Right cardiac atrium (tissue), 5 donors: ENCODE data around the gene PHLDA1. TPM values are rescaled to one million over a fixed set of nuclear protein-coding genes. Genes with fewer than 3 reads are reported as not detected.
A peak's percentile ranks its signal among the peaks of the same experiment; 100 is the strongest.

Experiments used
- ATAC-seq, 2 donors: fragments of 200-7000 bp; cut with Tn5 transposase; one replicate each; pipeline versions ENCODE4 v1.8.0 to v1.9.1; 2020; ENCODE audit warnings: moderate library complexity in 2 of 2, mild to moderate bottlenecking in 1 of 2
- DNase-seq, 3 donors: peaks; one replicate each; pipeline ENCODE4 v3.0.0-alpha.2; 2020
- H3K27ac ChIP-seq: one replicate; pipeline ENCODE4 v1.5.1; 2013; ENCODE audit warnings: mild to moderate bottlenecking, low read length, control low read depth, moderate library complexity
- H3K27me3 ChIP-seq: one replicate; pipeline ENCODE4 v1.6.1; 2013; ENCODE audit not compliant: control insufficient read depth, insufficient read depth
- H3K4me1 ChIP-seq: one replicate; pipeline ENCODE4 v1.6.1; 2013; ENCODE audit warnings: low read length; ENCODE audit not compliant: control insufficient read depth, insufficient read depth
- H3K4me3 ChIP-seq: one replicate; pipeline ENCODE4 v1.5.1; 2013; ENCODE audit warnings: low read length, control low read depth
- H3K9me3 ChIP-seq: one replicate; pipeline ENCODE4 v1.6.1; 2013; ENCODE audit warnings: low read length; ENCODE audit not compliant: control insufficient read depth
- WGBS: extraction: QIAGEN DNeasy Blood & Tissue Kit; methylation state at CpG from one replicate; pipeline ENCODE4 v1.1.7; 2013; 5-methylcytosine and 5-hydroxymethylcytosine counted together
- intact Hi-C, 4 donors: fragments of 100-400 bp; cut with DNase I; formaldehyde crosslinking; loops; one replicate each; pipeline versions ENCODE4 v1.11.0 to v1.14.0; 2022 to 2023
- polyA plus RNA-seq: library from polyadenylated mRNA; stranded (reverse); fragments of 200-250 nt; gene quantifications from one replicate; pipeline ENCODE4 v1.2.3, GENCODE V29; 2013
- total RNA-seq, 4 donors: library from RNA; stranded (reverse); fragmentation: NEBNext Ultra II Directional; extraction: Animal tissue kit (Norgen Biotek cat#: 25700); gene quantifications; one replicate each; pipeline ENCODE4 v1.2.1, GENCODE V29; 2021
- donor health status: healthy with polysubstance abuse.
- donor health status: DM: no; HTN: yes; CAD: no.
- donor health status: DM: no; HTN: no; CAD: no.
- donor health status: DM: no; HTN: yes; CAD: no; lungs with severe emphysema.
- donor health status: DM: yes; HTN: yes; CAD: no.

PHLDA1 gene
- total and polyA plus RNA-seq, 5 donors, result 2.0 to 5.9 (median 3.9) TPM

- Histone ChIP-seq H3K4me3 (no peak overlapping the region), H3K27ac (peak overlapping the region; percentile 67), H3K9me3 (no peaks in the 10 kb centered on the region), H3K27me3 (no peaks in the 10 kb centered on the region), H3K4me1 (peaks cover 5% of the 10 kb centered on the region)
- 48% methylated on average over 5 of the region's 5 CpGs for WGBS
- DNase-seq (peak in 1 of 3 donors; percentile 31), ATAC-seq (peak; percentile 51 to 69)
- intact Hi-C loops, result no loop called here
Observed at GRCh38 chr12:75982979-75983660, 48.5 kb downstream of the PHLDA1 start.

- H3K27ac ChIP-seq, result peak overlapping the region; percentile 68
- peaks cover 5% of the 10 kb centered on the region for H3K4me1 ChIP-seq
- H3K4me3 ChIP-seq, result no peak overlapping the region
- WGBS, result 61% methylated on average over 8 of the region's 8 CpGs
- DNase-seq (no peak), ATAC-seq (no peak)
- no peaks in the 10 kb centered on the region for H3K9me3 ChIP-seq
- intact Hi-C loops, result no loop called here
- H3K27me3 ChIP-seq, result no peaks in the 10 kb centered on the region
Observed at GRCh38 chr12:75982169-75982564, 49.4 kb downstream of the PHLDA1 start.

DNA sequence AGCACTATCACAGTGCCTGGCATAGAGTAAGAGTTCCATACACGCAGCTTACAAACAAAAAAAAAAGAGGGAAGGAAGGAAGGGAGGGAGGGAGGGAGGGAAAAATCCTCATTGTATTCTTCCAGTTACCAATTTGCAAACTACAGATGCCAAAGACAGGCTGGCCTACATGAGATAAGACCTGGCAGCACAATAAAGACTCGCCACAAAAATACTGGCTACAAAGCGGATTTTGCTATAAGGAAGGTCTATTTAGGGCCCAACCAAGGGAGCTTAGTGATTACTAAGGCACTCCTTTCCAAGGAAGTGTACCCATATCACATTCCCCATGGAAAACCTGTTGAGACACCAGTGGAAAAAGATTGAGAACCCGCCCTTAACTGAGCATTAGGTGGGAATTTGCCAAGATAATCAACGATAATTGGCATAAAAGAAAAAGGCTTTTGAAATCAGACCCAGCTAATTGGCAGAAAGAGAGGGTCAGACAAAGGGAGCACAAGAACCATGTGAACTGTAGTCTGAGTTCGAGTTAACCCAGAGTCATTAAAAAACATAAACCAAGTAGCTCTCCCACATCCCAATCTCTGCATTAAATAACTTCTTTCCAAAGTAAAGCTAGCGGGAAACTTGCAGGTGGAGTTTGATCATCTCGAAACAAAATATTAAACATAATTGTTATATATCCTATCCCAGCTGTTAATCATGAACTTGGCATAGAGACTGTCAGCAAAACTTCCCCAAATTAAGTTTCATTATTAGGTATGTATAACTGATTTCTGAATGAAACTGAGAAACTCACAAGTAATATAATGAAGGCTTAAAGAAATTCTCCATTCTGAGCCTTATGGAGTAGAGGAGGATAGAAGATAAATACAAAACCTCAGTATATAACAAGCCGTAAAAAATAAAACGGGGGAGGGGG is 50.1 kb downstream of the PHLDA1 start:
- Histone ChIP-seq H3K9me3 (no peaks in the 10 kb centered on the region), H3K27me3 (no peaks in the 10 kb centered on the region), H3K27ac (no peak overlapping the region), H3K4me3 (no peak overlapping the region), H3K4me1 (peaks cover 5% of the 10 kb centered on the region)
- intact Hi-C loops, result no loop called here
- WGBS, result 69% methylated on average over 10 of the region's 10 CpGs
- ATAC-seq (peak; percentile 25 to 59), DNase-seq (no peak)

DNA sequence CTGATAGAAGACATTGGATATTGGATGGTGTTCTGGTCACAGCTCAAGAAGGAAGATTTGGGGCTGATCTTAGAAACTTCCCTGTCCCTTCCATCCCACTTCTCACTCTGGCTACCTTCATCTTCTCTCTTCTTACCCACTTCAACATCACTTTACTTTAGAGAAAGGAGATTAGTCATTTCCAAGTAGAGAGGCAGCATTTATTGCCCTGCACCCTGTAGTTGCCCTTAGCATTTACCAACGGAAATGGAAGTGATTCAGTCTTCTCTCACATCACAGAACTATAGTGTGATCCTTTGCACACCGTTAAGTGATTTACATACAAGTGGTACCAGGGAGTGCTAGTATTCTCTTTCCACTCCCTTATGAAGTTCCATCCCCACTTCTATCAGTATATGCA is 52.4 kb downstream of the PHLDA1 start:
- intact Hi-C loops, result no loop called here
- ATAC-seq (no peak), DNase-seq (no peak)
- Histone ChIP-seq H3K4me3 (no peak overlapping the region), H3K4me1 (peaks cover 5% of the 10 kb centered on the region), H3K9me3 (no peaks in the 10 kb centered on the region), H3K27me3 (no peaks in the 10 kb centered on the region), H3K27ac (no peak overlapping the region)
- 86% methylated on average over 2 of the region's 2 CpGs for WGBS

DNA sequence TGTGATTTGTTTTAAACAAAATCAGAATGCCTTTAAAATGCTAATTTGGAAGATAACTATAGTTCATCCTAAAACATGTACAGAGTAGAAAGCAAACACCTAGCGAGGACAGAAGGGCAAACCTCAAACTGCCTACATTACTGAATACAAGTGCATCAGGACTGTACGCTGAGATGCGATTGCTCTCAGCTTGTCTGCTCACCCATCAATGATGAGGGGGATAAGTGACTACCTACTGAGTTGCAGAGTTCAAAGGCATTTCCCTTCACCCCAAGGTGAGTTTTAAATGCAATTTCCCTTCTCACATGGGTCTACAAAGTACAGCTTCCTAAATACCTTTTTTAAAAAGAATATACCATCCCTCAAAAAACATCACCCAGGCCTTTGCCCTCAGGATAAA is 52.9 kb downstream of the PHLDA1 start:
- peaks cover 5% of the 10 kb centered on the region for H3K4me1 ChIP-seq
- no peaks in the 10 kb centered on the region for H3K9me3 ChIP-seq
- ATAC-seq, result no peak
- H3K4me3 ChIP-seq, result no peak overlapping the region
- intact Hi-C loops, result no loop called here
- WGBS, result 93% methylated on average over 3 of the region's 3 CpGs
- H3K27ac ChIP-seq, result peak overlapping the region; percentile 33
- H3K27me3 ChIP-seq, result no peaks in the 10 kb centered on the region
- DNase-seq, result no peak

- no peaks in the 10 kb centered on the region for H3K27me3 ChIP-seq
- DNase-seq, result peak in 2 of 3 donors; percentile 55 to 60
- peak; percentile 95 to 98 for ATAC-seq
- WGBS, result 21% methylated on average over 5 of the region's 5 CpGs
- no peaks in the 10 kb centered on the region for H3K9me3 ChIP-seq
- H3K4me3 ChIP-seq, result no peak overlapping the region
- H3K27ac ChIP-seq, result peak overlapping the region; percentile 86
- intact Hi-C loops, result no loop called here
- peaks cover 2% of the 10 kb centered on the region for H3K4me1 ChIP-seq
Observed at GRCh38 chr12:75977952-75978671, 53.5 kb downstream of the PHLDA1 start.

- Histone ChIP-seq H3K27ac (peak overlapping the region; percentile 80), H3K9me3 (no peaks in the 10 kb centered on the region), H3K27me3 (no peaks in the 10 kb centered on the region), H3K4me3 (no peak overlapping the region), H3K4me1 (peaks cover 2% of the 10 kb centered on the region)
- intact Hi-C loops, result no loop called here
- WGBS, result 71% methylated on average over 5 of the region's 5 CpGs
- DNase-seq, result no peak
- peak in 1 of 2 donors; percentile 19 for ATAC-seq
Observed at GRCh38 chr12:75977590-75977951, 54.0 kb downstream of the PHLDA1 start.

GRCh38 chr12:75976913-75977312 is 54.7 kb downstream of the PHLDA1 start:
- Histone ChIP-seq H3K9me3 (no peaks in the 10 kb centered on the region), H3K27me3 (no peaks in the 10 kb centered on the region), H3K27ac (peak overlapping the region; percentile 48), H3K4me3 (no peak overlapping the region), H3K4me1 (no peaks in the 10 kb centered on the region)
- 90% methylated on average over 3 of the region's 3 CpGs for WGBS
- ATAC-seq, result no peak
- no peak for DNase-seq
- intact Hi-C loops, result no loop called here

DNA sequence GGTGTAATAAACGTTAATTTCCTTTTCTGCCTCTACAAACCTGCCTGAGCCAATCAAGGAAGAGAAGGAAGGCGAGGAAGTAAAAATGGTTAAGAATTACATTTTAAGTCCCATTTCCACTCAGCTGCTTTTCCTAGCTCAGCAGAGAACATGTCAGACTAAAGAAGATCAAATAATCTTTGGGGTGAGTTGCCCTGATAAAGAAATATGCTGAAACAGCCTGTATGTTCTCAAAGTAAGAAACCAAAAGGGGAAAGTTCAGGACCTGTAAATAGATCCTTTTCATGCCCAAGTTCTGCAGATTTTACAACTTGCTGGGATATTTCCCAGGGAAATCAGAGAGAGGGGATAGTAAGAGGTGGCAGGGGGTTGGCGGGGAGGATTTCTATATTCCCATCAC is 55.5 kb downstream of the PHLDA1 start:
- H3K27me3 ChIP-seq, result no peaks in the 10 kb centered on the region
- intact Hi-C loops, result no loop called here
- H3K9me3 ChIP-seq, result no peaks in the 10 kb centered on the region
- H3K4me3 ChIP-seq, result no peak overlapping the region
- WGBS, result 80% methylated on average over 3 of the region's 3 CpGs
- H3K4me1 ChIP-seq, result no peaks in the 10 kb centered on the region
- no peak overlapping the region for H3K27ac ChIP-seq
- no peak for ATAC-seq
- DNase-seq, result no peak

GRCh38 chr12:75975702-75976101 is 55.9 kb downstream of the PHLDA1 start:
- intact Hi-C loops, result no loop called here
- Histone ChIP-seq H3K27me3 (no peaks in the 10 kb centered on the region), H3K4me3 (no peak overlapping the region), H3K9me3 (no peaks in the 10 kb centered on the region), H3K4me1 (no peaks in the 10 kb centered on the region), H3K27ac (no peak overlapping the region)
- ATAC-seq, result no peak
- WGBS, result 87% methylated on average over 2 of the region's 2 CpGs
- DNase-seq, result no peak
